GM10847 (cell line): Measurements from ENCODE around the gene TBC1D19.

ENCODE experiments used
- POLR2A ChIP-seq: IDR thresholded peaks from 2 replicates; pipeline ENCODE4 v1.6.1; 2011; ENCODE audit not compliant: insufficient read length; ENCODE audit errors: extremely low read depth

TBC1D19 gene

GRCh38 chr4:26803211-26803861, 219.5 kb downstream of the TBC1D19 start:
- TF ChIP-seq POLR2A = no peak

GRCh38 chr4:26804451-26804850, 220.6 kb downstream of the TBC1D19 start:
- TF ChIP-seq POLR2A = no peak

GRCh38 chr4:26804925-26805324, 221.0 kb downstream of the TBC1D19 start:
- no peak for TF ChIP-seq POLR2A
